ENCODE results near the gene MIXL1.

Gene MIXL1

GRCh38 chr1:226223157-226223785 lies at the start of gene MIXL1:
Gene MIXL1 (plus strand): TSS chr1:226223664. CDS start chr1:226223682, 18 bp downstream.
- H3K9ac ChIP-seq (ENCODE audit: low read depth, low read length) = peak within 1 kb of the TSS; percentile 54

GRCh38 chr1:226176870-226177269 lies 46.6 kb upstream of the MIXL1 start:
- Histone ChIP-seq H3K9ac (ENCODE audit: low read depth, low read length) (no peak overlapping the region), H3K4me1 (ENCODE audit: control insufficient read depth, insufficient read depth, low read length) (no peaks in the 10 kb centered on the region), H3K9me3 (ENCODE audit: control insufficient read depth, insufficient read depth, low read length) (no peaks in the 10 kb centered on the region), H3K4me3 (ENCODE audit: low read depth, low read length) (no peak overlapping the region), H3K27me3 (ENCODE audit: control insufficient read depth, insufficient read depth, low read length) (no peaks in the 10 kb centered on the region), H3K36me3 (ENCODE audit: control insufficient read depth, insufficient read depth, low read length) (no peaks in the 10 kb centered on the region)

More at GRCh38 chr1:226223157-226223785, at the start of gene MIXL1:
- Histone ChIP-seq H3K27me3 (ENCODE audit: control insufficient read depth, insufficient read depth, low read length) (peaks cover 24% of the 10 kb centered on the region), H3K36me3 (ENCODE audit: control insufficient read depth, insufficient read depth, low read length) (no peaks in the 10 kb centered on the region), H3K4me1 (ENCODE audit: control insufficient read depth, insufficient read depth, low read length) (peaks cover 5% of the 10 kb centered on the region), H3K9me3 (ENCODE audit: control insufficient read depth, insufficient read depth, low read length) (no peaks in the 10 kb centered on the region), H3K4me3 (ENCODE audit: low read depth, low read length) (peak within 1 kb of the TSS; percentile 79)

GRCh38 chr1:226181996-226182714 lies 41.3 kb upstream of the MIXL1 start:
- no peak overlapping the region for H3K9ac ChIP-seq (ENCODE audit: low read depth, low read length)

GRCh38 chr1:226185141-226186036 lies 38.1 kb upstream of the MIXL1 start:
- H3K4me3 ChIP-seq (ENCODE audit: low read depth, low read length) = peak overlapping the region; percentile 90
- no peaks in the 10 kb centered on the region for H3K27me3 ChIP-seq (ENCODE audit: control insufficient read depth, insufficient read depth, low read length)
- peak overlapping the region; percentile 57 for H3K9ac ChIP-seq (ENCODE audit: low read depth, low read length)
- peaks cover 4% of the 10 kb centered on the region for H3K36me3 ChIP-seq (ENCODE audit: control insufficient read depth, insufficient read depth, low read length)
- peaks cover 7% of the 10 kb centered on the region for H3K4me1 ChIP-seq (ENCODE audit: control insufficient read depth, insufficient read depth, low read length)
- no peaks in the 10 kb centered on the region for H3K9me3 ChIP-seq (ENCODE audit: control insufficient read depth, insufficient read depth, low read length)

More at GRCh38 chr1:226181996-226182714, 41.3 kb upstream of the MIXL1 start:
- H3K27me3 ChIP-seq (ENCODE audit: control insufficient read depth, insufficient read depth, low read length) = no peaks in the 10 kb centered on the region
- H3K4me1 ChIP-seq (ENCODE audit: control insufficient read depth, insufficient read depth, low read length) = peaks cover 7% of the 10 kb centered on the region
- no peaks in the 10 kb centered on the region for H3K9me3 ChIP-seq (ENCODE audit: control insufficient read depth, insufficient read depth, low read length)
- no peak overlapping the region for H3K4me3 ChIP-seq (ENCODE audit: low read depth, low read length)
- H3K36me3 ChIP-seq (ENCODE audit: control insufficient read depth, insufficient read depth, low read length) = peaks cover 4% of the 10 kb centered on the region

GRCh38 chr1:226186124-226187018 lies 37.1 kb upstream of the MIXL1 start, which contains the start of gene ACBD3:
Gene ACBD3 (minus strand): TSS chr1:226186741. CDS start chr1:226186675, 66 bp downstream.
- Histone ChIP-seq H3K36me3 (ENCODE audit: control insufficient read depth, insufficient read depth, low read length) (peaks cover 4% of the 10 kb centered on the region), H3K4me3 (ENCODE audit: low read depth, low read length) (peak within 1 kb of the TSS; percentile 90), H3K27me3 (ENCODE audit: control insufficient read depth, insufficient read depth, low read length) (no peaks in the 10 kb centered on the region), H3K4me1 (ENCODE audit: control insufficient read depth, insufficient read depth, low read length) (peaks cover 7% of the 10 kb centered on the region), H3K9ac (ENCODE audit: low read depth, low read length) (peak within 1 kb of the TSS; percentile 57), H3K9me3 (ENCODE audit: control insufficient read depth, insufficient read depth, low read length) (no peaks in the 10 kb centered on the region)

- Histone ChIP-seq H3K9ac (ENCODE audit: low read depth, low read length) (no peak overlapping the region), H3K36me3 (ENCODE audit: control insufficient read depth, insufficient read depth, low read length) (peaks cover 4% of the 10 kb centered on the region), H3K4me3 (ENCODE audit: low read depth, low read length) (peak overlapping the region; percentile 90), H3K4me1 (ENCODE audit: control insufficient read depth, insufficient read depth, low read length) (peaks cover 7% of the 10 kb centered on the region), H3K27me3 (ENCODE audit: control insufficient read depth, insufficient read depth, low read length) (no peaks in the 10 kb centered on the region), H3K9me3 (ENCODE audit: control insufficient read depth, insufficient read depth, low read length) (no peaks in the 10 kb centered on the region)
Measured at GRCh38 chr1:226187019-226187322, 36.5 kb upstream of the MIXL1 start.

- H3K9me3 ChIP-seq (ENCODE audit: control insufficient read depth, insufficient read depth, low read length) = no peaks in the 10 kb centered on the region
- H3K27me3 ChIP-seq (ENCODE audit: control insufficient read depth, insufficient read depth, low read length) = no peaks in the 10 kb centered on the region
- H3K9ac ChIP-seq (ENCODE audit: low read depth, low read length) = no peak overlapping the region
- peak overlapping the region; percentile 90 for H3K4me3 ChIP-seq (ENCODE audit: low read depth, low read length)
- peaks cover 7% of the 10 kb centered on the region for H3K4me1 ChIP-seq (ENCODE audit: control insufficient read depth, insufficient read depth, low read length)
- peaks cover 4% of the 10 kb centered on the region for H3K36me3 ChIP-seq (ENCODE audit: control insufficient read depth, insufficient read depth, low read length)
Measured at GRCh38 chr1:226187380-226187779, 36.1 kb upstream of the MIXL1 start.

- no peaks in the 10 kb centered on the region for H3K36me3 ChIP-seq (ENCODE audit: control insufficient read depth, insufficient read depth, low read length)
- no peaks in the 10 kb centered on the region for H3K4me1 ChIP-seq (ENCODE audit: control insufficient read depth, insufficient read depth, low read length)
- no peaks in the 10 kb centered on the region for H3K27me3 ChIP-seq (ENCODE audit: control insufficient read depth, insufficient read depth, low read length)
- no peaks in the 10 kb centered on the region for H3K9me3 ChIP-seq (ENCODE audit: control insufficient read depth, insufficient read depth, low read length)
- H3K9ac ChIP-seq (ENCODE audit: low read depth, low read length) = no peak overlapping the region
- H3K4me3 ChIP-seq (ENCODE audit: low read depth, low read length) = no peak overlapping the region
Measured at GRCh38 chr1:226195144-226195543, 28.3 kb upstream of the MIXL1 start.

GRCh38 chr1:226199971-226200370 lies 23.5 kb upstream of the MIXL1 start:
- Histone ChIP-seq H3K9me3 (ENCODE audit: control insufficient read depth, insufficient read depth, low read length) (no peaks in the 10 kb centered on the region), H3K4me3 (ENCODE audit: low read depth, low read length) (no peak overlapping the region), H3K9ac (ENCODE audit: low read depth, low read length) (no peak overlapping the region), H3K4me1 (ENCODE audit: control insufficient read depth, insufficient read depth, low read length) (peaks cover 3% of the 10 kb centered on the region), H3K27me3 (ENCODE audit: control insufficient read depth, insufficient read depth, low read length) (no peaks in the 10 kb centered on the region), H3K36me3 (ENCODE audit: control insufficient read depth, insufficient read depth, low read length) (no peaks in the 10 kb centered on the region)

GRCh38 chr1:226201029-226201593 lies 22.4 kb upstream of the MIXL1 start:
- H3K9ac ChIP-seq (ENCODE audit: low read depth, low read length) = no peak overlapping the region
- H3K4me3 ChIP-seq (ENCODE audit: low read depth, low read length) = no peak overlapping the region
- no peaks in the 10 kb centered on the region for H3K36me3 ChIP-seq (ENCODE audit: control insufficient read depth, insufficient read depth, low read length)
- peaks cover 3% of the 10 kb centered on the region for H3K4me1 ChIP-seq (ENCODE audit: control insufficient read depth, insufficient read depth, low read length)
- H3K27me3 ChIP-seq (ENCODE audit: control insufficient read depth, insufficient read depth, low read length) = no peaks in the 10 kb centered on the region
- no peaks in the 10 kb centered on the region for H3K9me3 ChIP-seq (ENCODE audit: control insufficient read depth, insufficient read depth, low read length)
